GM12874 (cell line): ENCODE results near the gene PDILT.

ENCODE experiments used
- TF ChIP-seq, protein P1 (sequence below): IDR thresholded peaks from 2 replicates; pipeline ENCODE4 v1.5.1; 2011; ENCODE audit warnings: low read depth, mild to moderate bottlenecking, control low read depth, low read length, moderate library complexity; ENCODE audit not compliant: insufficient read depth

PDILT gene

DNA sequence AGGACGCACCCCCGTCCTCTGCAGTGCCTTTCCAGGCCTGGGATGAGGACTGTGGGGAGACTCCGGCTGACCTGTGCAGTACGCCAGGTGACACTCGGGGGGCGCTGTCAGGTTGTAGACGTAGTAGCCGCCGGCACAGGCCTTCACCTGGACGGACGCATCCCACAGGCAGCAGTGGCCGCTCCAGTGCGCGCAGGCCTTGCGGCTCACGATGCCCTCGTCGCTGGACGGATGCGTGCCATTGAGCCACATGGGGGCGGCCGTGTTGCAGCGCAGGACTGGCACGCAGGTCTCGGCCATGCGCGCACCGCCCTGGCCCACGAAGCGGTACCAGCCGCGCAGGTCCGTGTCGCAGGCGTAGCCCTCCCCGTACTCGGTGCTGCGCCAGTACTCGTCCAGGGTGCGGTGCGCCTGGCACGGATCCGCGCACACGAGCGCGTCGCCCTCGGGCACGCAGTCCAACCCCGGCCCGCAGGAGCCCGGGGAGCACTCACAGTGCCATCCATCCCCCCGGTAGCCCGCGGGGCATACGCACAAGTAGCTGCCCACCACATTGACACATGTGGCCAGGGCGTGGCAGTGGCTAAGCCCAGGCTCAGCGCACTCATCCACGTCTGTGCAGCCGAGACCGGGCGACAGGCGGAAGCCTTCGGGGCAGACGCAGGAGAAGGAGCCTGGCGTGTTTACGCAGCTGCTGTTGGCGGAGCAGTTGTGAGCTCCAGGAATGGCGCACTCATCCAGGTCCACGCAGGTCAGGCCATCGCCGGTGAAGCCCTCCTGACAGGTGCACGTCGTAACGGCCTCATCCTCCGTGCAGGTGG, 56.0 kb downstream of the PDILT start:
- TF ChIP-seq, protein P1, sequence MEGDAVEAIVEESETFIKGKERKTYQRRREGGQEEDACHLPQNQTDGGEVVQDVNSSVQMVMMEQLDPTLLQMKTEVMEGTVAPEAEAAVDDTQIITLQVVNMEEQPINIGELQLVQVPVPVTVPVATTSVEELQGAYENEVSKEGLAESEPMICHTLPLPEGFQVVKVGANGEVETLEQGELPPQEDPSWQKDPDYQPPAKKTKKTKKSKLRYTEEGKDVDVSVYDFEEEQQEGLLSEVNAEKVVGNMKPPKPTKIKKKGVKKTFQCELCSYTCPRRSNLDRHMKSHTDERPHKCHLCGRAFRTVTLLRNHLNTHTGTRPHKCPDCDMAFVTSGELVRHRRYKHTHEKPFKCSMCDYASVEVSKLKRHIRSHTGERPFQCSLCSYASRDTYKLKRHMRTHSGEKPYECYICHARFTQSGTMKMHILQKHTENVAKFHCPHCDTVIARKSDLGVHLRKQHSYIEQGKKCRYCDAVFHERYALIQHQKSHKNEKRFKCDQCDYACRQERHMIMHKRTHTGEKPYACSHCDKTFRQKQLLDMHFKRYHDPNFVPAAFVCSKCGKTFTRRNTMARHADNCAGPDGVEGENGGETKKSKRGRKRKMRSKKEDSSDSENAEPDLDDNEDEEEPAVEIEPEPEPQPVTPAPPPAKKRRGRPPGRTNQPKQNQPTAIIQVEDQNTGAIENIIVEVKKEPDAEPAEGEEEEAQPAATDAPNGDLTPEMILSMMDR: peak; percentile 11; the same call in 1 of the 2 replicates

DNA sequence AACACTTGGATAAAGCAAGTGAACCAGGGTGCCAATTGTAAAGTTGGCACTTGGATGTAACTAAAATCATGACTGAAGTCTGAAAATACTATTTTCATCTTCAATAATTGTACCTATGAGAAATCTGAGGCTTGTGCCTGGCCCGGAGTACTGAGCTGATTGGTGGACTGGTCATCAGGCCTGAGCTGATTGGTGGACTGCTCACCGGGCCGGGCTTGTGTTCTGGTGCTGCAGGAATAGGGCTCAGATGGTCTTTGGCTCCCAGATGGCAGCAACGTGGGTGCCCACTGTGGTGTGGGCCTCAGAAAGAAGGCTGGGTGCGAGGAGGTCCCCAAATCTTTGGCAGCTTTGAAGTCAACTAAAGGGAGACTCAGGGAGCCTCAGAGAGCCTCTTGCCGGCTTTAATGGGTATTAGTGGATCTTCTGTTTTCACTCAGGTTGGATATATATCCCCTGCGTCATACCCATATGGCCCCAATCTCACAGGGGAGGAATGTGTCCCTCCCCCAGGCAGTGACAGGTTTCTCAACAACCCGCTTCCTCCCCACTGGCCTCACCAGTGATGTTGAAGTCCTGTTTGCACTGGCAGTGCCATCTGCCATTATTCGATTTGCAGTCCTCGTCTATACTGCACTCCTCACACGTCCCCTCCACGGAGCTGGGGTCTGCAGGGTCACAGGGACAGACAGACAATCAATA, 56.7 kb downstream of the PDILT start:
- TF ChIP-seq, protein P1: no peak

DNA sequence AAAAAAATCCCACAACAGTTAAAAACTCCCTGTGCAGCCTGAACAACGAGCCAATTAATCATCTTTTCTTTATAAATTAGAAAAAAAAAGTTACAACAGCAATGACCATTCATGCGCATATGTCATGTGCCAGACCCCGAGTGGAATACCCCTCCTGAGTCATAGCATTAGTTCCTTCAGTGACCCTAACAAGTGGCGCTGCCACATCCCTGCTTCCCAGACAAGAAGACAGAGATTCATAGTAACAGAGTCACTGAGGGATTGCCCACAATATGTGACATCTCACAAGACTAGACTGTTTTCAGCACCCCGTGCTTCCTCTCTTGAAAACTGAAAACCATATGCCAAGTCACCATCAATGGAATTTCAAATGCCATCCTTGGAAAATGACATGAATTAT, 59.9 kb downstream of the PDILT start:
- TF ChIP-seq, protein P1: no peak

DNA sequence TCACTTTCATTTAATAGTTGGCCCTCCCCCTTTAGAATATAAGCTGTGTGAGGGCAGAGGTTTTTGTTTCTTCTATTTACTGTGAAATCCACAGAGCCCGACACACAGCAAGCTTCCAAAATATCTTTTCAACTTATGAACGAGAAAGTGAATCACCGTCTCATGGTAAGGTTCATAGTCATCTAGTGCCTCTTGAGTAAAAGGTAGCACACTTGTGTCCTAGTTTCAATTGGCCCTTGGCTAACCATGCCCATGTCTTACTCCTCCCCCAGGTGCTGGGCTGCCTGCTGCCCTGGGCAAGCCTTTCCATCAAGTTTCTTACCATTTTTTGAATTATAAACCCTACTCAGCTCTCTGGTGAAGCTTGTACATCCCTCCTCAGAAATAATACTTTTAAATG, 64.8 kb downstream of the PDILT start:
- TF ChIP-seq, protein P1: no peak

DNA sequence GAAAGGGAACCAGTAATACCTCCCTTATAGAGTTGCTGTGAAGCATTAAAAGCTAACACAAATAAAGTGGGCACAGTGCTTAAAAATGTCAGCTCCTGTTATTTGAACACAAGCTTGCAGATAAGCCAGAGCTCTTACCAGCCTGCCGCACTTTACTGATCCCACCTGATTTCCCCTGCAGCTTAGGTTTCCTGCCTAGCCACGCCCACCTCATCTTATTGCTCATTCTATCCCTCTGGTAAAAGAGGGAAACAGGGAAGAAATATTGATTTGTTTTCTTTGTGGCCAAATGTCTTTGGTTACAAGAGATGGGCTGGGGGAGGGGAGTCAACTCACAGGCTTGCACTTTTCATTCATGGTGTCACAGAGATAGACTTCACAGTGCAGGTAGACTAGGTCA, 67.6 kb downstream of the PDILT start:
- TF ChIP-seq, protein P1: no peak

DNA sequence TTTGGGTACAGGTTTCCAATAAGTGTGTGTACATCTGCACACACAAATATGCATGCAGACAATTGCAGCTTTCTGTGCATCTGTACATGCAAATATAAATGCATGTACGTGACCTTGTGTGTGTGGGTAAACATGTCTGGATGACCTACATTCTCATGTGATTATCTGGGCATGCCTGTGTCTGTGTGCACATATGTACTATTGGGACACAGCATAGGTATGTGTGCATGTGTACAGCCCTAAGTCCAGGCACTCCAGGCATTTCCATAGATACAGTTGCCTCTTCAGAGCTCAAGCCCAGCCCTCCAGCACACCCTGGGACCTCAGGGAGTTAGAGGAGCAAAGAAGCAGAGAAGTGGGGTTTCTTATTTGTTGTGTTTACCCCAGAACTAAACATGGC, 70.1 kb downstream of the PDILT start:
- TF ChIP-seq, protein P1: no peak

DNA sequence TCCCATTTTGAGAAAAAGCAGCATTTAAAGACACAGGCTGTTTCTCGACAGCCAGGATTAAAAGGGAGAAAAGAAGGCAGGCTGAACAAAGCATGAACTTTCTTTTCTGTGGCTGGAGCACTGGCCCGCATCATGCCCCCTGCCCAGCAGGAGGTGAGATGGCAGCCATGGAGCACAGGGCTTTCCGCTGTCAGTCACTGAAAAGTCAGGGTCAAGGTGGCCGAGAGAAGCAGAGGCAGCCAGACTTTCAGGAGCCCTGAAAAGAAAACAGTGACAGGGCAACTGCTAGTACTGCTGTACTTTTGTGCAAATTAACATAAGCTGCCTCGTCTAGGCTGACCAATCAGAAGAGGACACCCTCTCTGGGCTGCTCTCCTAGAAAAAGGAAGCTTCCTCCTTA, 71.4 kb downstream of the PDILT start:
- TF ChIP-seq, protein P1: no peak
